Neural progenitor cell (in vitro differentiated cells): ENCODE results near the gene PLOD1.

Experiments
- CTCF ChIP-seq: fragments of 200-600 bp; sonication (generic); IDR thresholded peaks from 2 replicates; pipeline ENCODE4 v1.5.1; 2017; ENCODE audit warnings: antibody characterized with exemption, mild to moderate bottlenecking
- EZH2 ChIP-seq: fragments of 200-600 bp; sonication (generic); IDR thresholded peaks from 2 replicates; pipeline ENCODE4 v1.6.1; 2017; ENCODE audit warnings: antibody characterized with exemption, mild to moderate bottlenecking, moderate library complexity

- no peak for TF ChIP-seq CTCF
- TF ChIP-seq EZH2: no peak
Measured at GRCh38 chr1:11977625-11978024, 43.1 kb downstream of the PLOD1 start.
